GM18520 (cell line): ENCODE results near the gene NYAP1.
"Not testable (repeated sequence)": the region's sequence is repeated elsewhere in the genome, so short reads cannot be mapped to it uniquely, and the experiment has no call there.

ENCODE experiments used
- ATAC-seq: cut with Tn5 transposase; IDR thresholded peaks from one replicate; pipeline ENCODE4 v1.9.1; 2021; ENCODE audit not compliant: unreplicated experiment

The NYAP1 gene

GRCh38 chr7:100509231-100509630, 25.5 kb downstream of the NYAP1 start:
- ATAC-seq, result no peak

DNA sequence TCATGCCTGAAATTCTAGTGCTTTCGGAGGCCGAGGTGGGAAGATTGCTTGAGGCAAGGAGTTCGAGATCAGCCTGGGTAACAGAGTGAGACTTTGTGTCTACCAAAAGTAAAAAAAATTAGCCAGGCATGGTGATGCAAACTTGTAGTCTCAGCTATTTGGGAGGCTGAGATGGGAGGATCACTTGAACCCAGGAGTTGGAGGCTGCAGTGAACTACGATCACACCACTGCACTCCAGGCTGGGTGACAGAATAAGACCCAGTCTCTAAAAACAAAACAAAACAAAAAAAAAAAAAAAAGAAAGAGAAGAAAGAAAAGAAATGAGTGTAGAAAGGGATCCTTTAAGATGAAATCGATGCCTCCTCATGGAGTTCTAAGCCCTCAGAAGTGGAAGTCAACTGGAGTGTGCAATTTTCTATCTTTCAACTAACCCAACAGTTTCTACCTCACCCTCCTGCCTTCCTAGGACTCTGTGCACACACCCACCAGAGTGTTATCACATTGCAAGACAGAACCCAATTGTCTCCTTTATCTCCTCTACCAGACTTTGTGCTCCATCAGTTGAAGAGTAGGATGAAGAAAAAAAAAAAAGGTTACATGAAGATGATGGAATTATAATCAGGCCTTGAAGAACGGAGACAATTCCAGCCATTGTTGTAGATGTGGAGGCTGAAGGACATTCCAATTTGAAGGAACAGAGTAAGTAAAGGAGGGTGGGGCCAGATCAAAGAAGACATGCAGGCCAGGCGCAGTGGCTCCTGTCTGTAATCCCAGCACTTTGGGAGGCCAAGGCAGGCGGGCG, 26.9 kb downstream of the NYAP1 start:
- no peak for ATAC-seq

DNA sequence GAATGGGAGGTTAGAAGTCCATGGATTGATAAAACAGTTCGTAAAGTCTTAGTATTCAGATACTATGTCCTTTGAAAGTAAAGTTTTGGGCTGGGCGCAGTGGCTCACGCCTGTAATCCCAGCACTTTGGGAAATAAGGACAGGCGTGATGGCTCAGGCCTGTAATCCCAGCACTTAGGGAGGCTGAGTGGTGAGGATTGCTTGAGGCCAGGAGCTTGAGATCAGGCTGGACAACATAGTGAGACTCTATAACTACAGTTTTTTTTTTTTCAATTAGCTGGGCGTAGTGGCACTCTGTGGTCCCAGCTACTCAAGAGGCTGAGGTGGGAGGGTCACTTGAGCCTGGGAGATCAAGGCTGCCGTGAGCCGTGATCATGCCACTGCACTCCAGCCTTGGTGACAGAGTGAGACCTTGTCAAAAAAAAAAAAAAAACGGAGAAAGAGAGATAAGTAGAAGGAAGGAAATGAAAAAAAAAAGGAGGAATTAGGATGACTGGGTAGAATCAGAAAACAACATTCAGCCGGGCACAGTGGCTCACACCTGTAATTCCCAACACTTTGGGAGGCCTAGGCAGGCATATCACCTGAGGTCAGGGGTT, 29.6 kb downstream of the NYAP1 start:
- ATAC-seq, result no peak

- no peak for ATAC-seq
Measured at GRCh38 chr7:100515072-100515532, 31.4 kb downstream of the NYAP1 start.

- no peak for ATAC-seq
Measured at GRCh38 chr7:100516135-100516812, 32.5 kb downstream of the NYAP1 start.

DNA sequence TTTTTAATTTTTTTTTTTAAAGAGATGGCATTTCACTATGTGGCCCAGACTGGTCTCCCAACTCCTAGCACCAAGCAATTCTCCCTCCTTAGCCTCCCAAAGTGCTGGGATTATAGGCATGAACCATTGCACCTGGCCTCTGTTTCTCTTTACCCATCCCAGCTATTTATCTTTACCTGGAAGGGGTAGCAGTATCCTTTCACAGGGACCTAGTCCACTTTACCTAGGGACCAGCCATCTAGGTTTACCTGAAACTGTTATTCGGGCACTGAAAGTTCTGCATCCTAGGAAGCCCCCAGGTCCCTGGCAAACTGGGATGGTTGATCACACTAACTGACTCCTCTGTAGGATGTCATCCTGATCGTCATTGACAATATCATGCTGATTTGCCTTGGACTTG, 33.6 kb downstream of the NYAP1 start:
- no peak for ATAC-seq

- no peak for ATAC-seq
Measured at GRCh38 chr7:100519580-100519979, 35.9 kb downstream of the NYAP1 start.

GRCh38 chr7:100520138-100520537, 36.4 kb downstream of the NYAP1 start:
- ATAC-seq, result no peak

GRCh38 chr7:100521076-100521475, 37.3 kb downstream of the NYAP1 start:
- ATAC-seq, result no peak

DNA sequence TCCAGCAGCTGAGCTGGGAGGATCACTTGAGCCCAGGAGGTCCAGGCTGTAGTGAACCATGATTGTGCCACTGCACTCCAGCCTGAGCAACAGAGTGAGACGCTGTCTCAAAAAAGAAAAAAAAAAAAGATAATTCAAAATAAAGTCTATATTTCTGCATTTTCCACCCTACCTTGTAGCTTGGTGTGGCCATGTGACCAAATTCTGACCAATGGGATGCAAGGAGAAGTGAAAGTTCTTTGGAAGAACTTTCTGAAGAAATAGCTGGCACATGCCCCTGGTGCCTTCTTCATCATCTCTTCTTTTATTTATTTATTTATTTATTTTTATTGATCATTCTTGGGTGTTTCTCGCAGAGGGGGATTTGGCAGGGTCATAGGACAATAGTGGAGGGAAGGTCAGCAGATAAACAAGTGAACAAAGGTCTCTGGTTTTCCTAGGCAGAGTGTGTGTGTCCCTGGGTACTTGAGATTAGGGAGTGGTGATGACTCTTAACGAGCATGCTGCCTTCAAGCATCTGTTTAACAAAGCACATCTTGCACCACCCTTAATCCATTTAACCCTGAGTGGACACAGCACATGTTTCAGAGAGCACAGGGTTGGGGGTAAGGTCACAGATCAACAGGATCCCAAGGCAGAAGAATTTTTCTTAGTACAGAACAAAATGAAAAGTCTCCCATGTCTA, 38.3 kb downstream of the NYAP1 start:
- not testable (repeated sequence) for ATAC-seq

- ATAC-seq, result not testable (repeated sequence)
Measured at GRCh38 chr7:100523192-100523591, 39.5 kb downstream of the NYAP1 start.

GRCh38 chr7:100528108-100528866, 44.6 kb downstream of the NYAP1 start:
- not testable (repeated sequence) for ATAC-seq

- ATAC-seq, result no peak
Measured at GRCh38 chr7:100532165-100533022, 48.7 kb downstream of the NYAP1 start.

DNA sequence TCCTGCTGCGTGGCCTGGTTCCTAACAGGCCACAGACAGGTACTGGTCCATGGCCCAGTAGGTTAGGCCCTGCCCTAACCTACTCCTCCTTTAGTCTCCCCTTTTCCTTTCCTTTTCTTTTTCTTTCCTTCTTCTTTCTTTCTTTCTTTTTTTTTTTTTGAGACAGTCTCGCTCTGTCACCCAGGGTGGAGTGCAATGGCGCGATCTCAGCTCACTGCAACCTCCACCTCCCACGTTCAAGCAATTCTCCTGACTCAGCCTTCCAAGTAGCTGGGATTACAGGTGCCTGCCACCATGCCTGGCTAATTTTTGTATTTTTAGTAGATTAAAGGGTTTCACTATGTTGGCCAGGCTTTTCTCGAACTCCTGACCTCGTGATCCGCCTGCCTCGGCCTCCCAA, 52.3 kb downstream of the NYAP1 start:
- not testable (repeated sequence) for ATAC-seq

DNA sequence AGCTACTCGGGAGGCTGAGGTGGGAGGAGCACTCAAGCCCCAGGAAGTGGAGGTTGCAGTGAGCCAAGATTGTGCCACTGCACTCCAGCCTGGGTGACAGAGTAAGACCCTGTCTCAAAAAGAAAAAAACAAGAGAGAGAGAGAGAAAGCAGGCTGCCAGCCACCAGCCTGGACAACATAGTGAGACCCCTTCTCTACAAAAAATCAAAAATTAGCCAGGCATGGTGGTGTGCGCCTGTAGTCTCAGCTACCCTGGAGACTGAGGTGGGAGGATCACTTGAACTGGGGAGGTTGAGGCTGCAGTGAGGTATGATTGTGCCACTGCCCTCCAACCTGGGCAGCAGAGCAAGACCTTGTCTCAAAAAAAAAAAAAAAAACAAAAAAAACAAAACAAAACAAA, 53.0 kb downstream of the NYAP1 start:
- not testable (repeated sequence) for ATAC-seq

DNA sequence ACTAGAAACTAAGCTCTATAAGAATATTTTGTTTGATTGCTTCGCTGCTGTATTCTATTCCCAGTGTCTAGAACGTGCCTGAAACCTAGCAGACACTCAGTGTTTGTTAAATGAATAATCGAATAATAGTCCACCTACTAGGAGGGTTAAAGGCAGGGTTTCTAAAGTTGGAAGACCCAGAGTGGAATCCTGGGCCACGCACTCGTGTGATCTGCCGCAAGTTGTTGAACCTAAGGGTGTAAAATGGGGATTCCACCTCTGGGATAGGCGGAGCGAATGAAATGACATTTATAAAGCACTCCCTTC, 54.6 kb downstream of the NYAP1 start:
- no peak for ATAC-seq

DNA sequence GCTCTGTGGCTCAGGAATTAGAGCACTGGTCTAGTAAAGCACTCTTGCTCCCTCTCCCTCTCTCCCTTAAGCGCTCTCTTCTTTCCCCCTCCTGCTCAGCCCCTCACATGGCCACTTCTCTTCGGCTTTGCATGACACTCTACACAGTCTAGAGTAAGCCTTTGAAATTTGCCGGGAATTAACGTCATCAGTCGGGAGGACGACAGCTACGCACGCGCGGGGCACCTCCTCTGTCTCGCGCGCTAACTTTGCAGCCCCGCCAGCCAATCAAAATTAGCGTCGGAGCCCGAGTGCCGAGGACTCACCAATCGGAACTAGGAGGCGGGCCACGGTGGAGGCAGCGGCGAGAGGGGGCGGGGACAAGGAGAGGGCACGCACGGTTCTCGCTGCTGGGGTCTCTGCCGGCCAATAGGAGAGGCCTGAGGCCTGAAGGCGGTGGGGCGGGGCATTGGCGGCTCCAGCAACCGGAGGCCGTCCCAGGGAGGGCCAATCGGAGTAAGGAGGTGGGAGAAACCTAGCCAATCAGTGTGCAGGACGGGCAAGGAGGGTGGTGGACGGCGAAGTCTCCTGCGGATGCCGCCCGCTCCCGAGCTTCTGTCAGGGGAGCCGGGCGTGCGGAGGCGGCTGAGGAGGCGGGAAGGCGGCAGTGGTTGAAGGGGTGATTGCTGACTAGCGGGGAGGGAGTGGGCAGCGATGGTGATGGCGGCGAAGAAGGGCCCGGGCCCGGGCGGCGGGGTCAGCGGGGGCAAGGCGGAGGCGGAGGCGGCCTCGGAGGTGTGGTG, 55.1 kb downstream of the NYAP1 start, which contains the start of gene AGFG2:
AGFG2 (plus strand) TSS at position 550 of the 782 bp plus-strand sequence; CDS start at position 694, 144 bp downstream.
- ATAC-seq, result peak; percentile 90

- no peak for ATAC-seq
Measured at GRCh38 chr7:100539436-100540006, 55.8 kb downstream of the NYAP1 start.
